HepG2 (cell line): ENCODE measurements around the gene GATAD2B. TPM values are rescaled to one million over a fixed set of nuclear protein-coding genes. Genes with fewer than 3 reads are reported as not detected.

ENCODE experiments used
- ARNT ChIP-seq: fragments of 450-650 bp; IDR thresholded peaks from 2 replicates; pipeline ENCODE4 v1.6.1; 2017
- FIP1L1 ChIP-seq: fragments of 200-400 bp; formaldehyde crosslinking; IDR thresholded peaks from 2 replicates; pipeline ENCODE4 v1.6.1; 2018; ENCODE audit warnings: low read depth, mild to moderate bottlenecking, low read length, moderate library complexity, borderline replicate concordance; ENCODE audit not compliant: insufficient read depth
- HNF1A ChIP-seq, 2 experiments: sonication (generic) in 1 of 2; formaldehyde crosslinking in 1 of 2; IDR thresholded peaks; 2 replicates each; pipeline versions ENCODE4 v1.4.0 to v1.6.1; 2016 to 2020; ENCODE audit warnings: borderline replicate concordance in 1 of 2, low read depth in 1 of 2, mild to moderate bottlenecking in 1 of 2, missing genetic modification reagents in 1 of 2
- HNRNPL ChIP-seq: fragments of 200-400 bp; formaldehyde crosslinking; IDR thresholded peaks from 2 replicates; pipeline ENCODE4 v1.6.1; 2017; ENCODE audit warnings: mild to moderate bottlenecking, low read depth, low read length
- HNRNPUL1 ChIP-seq: fragments of 200-400 bp; formaldehyde crosslinking; IDR thresholded peaks from 2 replicates; pipeline ENCODE4 v1.6.1; 2017; ENCODE audit warnings: low read depth, mild to moderate bottlenecking, low read length, moderate library complexity
- MYNN ChIP-seq: sonication (generic); formaldehyde crosslinking; IDR thresholded peaks from 2 replicates; pipeline ENCODE4 v1.4.0; 2020; ENCODE audit warnings: mild to moderate bottlenecking, low read depth, missing genetic modification reagents
- NFKB2 ChIP-seq: sonication (generic); formaldehyde crosslinking; IDR thresholded peaks from 2 replicates; pipeline ENCODE4 v1.4.0; 2020; ENCODE audit warnings: missing genetic modification reagents, borderline replicate concordance
- SMAD1 ChIP-seq: sonication (generic); formaldehyde crosslinking; IDR thresholded peaks from 2 replicates; pipeline ENCODE4 v1.4.0; 2020; ENCODE audit warnings: missing genetic modification reagents, low read depth, mild to moderate bottlenecking, borderline replicate concordance
- TCF7L2 ChIP-seq: IDR thresholded peaks from 2 replicates; pipeline ENCODE4 v1.6.1; 2011; ENCODE audit warnings: mild to moderate bottlenecking, low read depth, low read length, moderate library complexity
- ZFP90 ChIP-seq: sonication (generic); formaldehyde crosslinking; IDR thresholded peaks from 2 replicates; pipeline ENCODE4 v1.8.0; 2022; ENCODE audit warnings: missing genetic modification reagents, mild to moderate bottlenecking, inconsistent platforms, borderline replicate concordance
- ZHX1 ChIP-seq: sonication (generic); formaldehyde crosslinking; IDR thresholded peaks from 2 replicates; pipeline ENCODE4 v1.8.1; 2022; ENCODE audit warnings: low read depth, mild to moderate bottlenecking, missing genetic modification reagents
- ZNF124 ChIP-seq: sonication (generic); formaldehyde crosslinking; IDR thresholded peaks from 2 replicates; pipeline ENCODE4 v1.4.0; 2020; ENCODE audit warnings: missing genetic modification reagents
- ZNF557 ChIP-seq: sonication (generic); formaldehyde crosslinking; IDR thresholded peaks from 2 replicates; pipeline ENCODE4 v1.4.0; 2020; ENCODE audit warnings: missing genetic modification reagents
- ZNF746 ChIP-seq: sonication (generic); formaldehyde crosslinking; IDR thresholded peaks from 2 replicates; pipeline ENCODE4 v1.8.0; 2022; ENCODE audit warnings: mild to moderate bottlenecking, missing genetic modification reagents
- ZNF749 ChIP-seq: sonication (generic); formaldehyde crosslinking; IDR thresholded peaks from 2 replicates; pipeline ENCODE4 v1.8.0; 2022; ENCODE audit warnings: mild to moderate bottlenecking, missing genetic modification reagents, moderate library complexity, borderline replicate concordance
- polyA plus RNA-seq, 8 experiments: library from polyadenylated mRNA; depleted of rRNA in 3 of 8; stranded (reverse) in 7 of 8; unstranded in 1 of 8; fragments of >200 nt; fragmentation: Illumina TruSeq in 4 of 8; extraction: Trizol in 4 of 8; gene quantifications; 2 replicates each; pipeline versions ENCODE4 v1.2.1 to v1.2.3, GENCODE V29; 2011 to 2016; ENCODE audit warnings: low read depth in 4 of 8, missing spikeins in 1 of 8, mixed read lengths in 1 of 8; ENCODE audit not compliant: insufficient read depth in 1 of 8
- total RNA-seq, 5 experiments: library from RNA; depleted of rRNA; stranded (reverse); fragments of >200 nt; fragmentation: Illumina TruSeq; extraction: Trizol; gene quantifications; 2 replicates each; pipeline ENCODE4 v1.2.3, GENCODE V29; 2016; ENCODE audit warnings: low read depth in 1 of 5
- TF ChIP-seq, protein P1 (sequence below): sonication (generic); formaldehyde crosslinking; IDR thresholded peaks from 2 replicates; pipeline ENCODE4 v1.4.0; 2020; ENCODE audit warnings: low read depth, missing genetic modification reagents

The GATAD2B gene
- total and polyA plus RNA-seq, 2 of the 13 experiments (the other 11 are each of a cell fraction or from before 2014, with no cell fraction given) = 3.2 to 5.2 TPM

GRCh38 chr1:153958111-153958960 lies 35.6 kb upstream of the GATAD2B start, which contains the start of gene CRTC2 (continued):
- TF ChIP-seq HNF1A (IDR thresholded peaks at IDR 0.05; ENCODE audit: low read depth) (no peak), HNF1A (CRISPR knock-in tag; IDR thresholded peaks at IDR 0.05; ENCODE audit: borderline replicate concordance) (peak; percentile 12; the same call in 1 of the 2 replicates), HNRNPUL1 (no peak), ZNF124 (no peak), ZHX1 (CRISPR knock-in tag) (no peak), TCF7L2 (no peak), ZNF557 (CRISPR knock-in tag) (no peak), ARNT (no peak), SMAD1 (CRISPR knock-in tag) (peak; percentile 28; the same call in 1 of the 2 replicates), ZFP90 (CRISPR knock-in tag) (peak; percentile 53; the same call in 1 of the 2 replicates), NFKB2 (CRISPR knock-in tag) (peak; percentile 81; the same call in 1 of the 2 replicates), HNRNPL (no peak), FIP1L1 (peak; percentile 83; the same call in 1 of the 2 replicates), ZNF749 (CRISPR knock-in tag) (no peak), ZNF746 (no peak; the same call in 1 of the 2 replicates), MYNN (CRISPR knock-in tag) (no peak)
- TF ChIP-seq, protein P1, sequence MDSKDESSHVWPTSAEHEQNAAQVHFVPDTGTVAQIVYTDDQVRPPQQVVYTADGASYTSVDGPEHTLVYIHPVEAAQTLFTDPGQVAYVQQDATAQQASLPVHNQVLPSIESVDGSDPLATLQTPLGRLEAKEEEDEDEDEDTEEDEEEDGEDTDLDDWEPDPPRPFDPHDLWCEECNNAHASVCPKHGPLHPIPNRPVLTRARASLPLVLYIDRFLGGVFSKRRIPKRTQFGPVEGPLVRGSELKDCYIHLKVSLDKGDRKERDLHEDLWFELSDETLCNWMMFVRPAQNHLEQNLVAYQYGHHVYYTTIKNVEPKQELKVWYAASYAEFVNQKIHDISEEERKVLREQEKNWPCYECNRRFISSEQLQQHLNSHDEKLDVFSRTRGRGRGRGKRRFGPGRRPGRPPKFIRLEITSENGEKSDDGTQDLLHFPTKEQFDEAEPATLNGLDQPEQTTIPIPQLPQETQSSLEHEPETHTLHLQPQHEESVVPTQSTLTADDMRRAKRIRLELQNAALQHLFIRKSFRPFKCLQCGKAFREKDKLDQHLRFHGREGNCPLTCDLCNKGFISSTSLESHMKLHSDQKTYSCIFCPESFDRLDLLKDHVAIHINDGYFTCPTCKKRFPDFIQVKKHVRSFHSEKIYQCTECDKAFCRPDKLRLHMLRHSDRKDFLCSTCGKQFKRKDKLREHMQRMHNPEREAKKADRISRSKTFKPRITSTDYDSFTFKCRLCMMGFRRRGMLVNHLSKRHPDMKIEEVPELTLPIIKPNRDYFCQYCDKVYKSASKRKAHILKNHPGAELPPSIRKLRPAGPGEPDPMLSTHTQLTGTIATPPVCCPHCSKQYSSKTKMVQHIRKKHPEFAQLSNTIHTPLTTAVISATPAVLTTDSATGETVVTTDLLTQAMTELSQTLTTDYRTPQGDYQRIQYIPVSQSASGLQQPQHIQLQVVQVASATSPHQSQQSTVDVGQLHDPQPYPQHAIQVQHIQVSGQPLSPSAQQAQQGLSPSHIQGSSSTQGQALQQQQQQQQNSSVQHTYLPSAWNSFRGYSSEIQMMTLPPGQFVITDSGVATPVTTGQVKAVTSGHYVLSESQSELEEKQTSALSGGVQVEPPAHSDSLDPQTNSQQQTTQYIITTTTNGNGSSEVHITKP (CRISPR knock-in tag) = no peak
